SK-N-MC (cell line): ENCODE data around the gene TNIP1.

Experiments
- EZH2 ChIP-seq: fragments of 200-600 bp; sonication (generic); IDR thresholded peaks from one replicate; pipeline ENCODE4 v1.6.1; 2017; ENCODE audit warnings: antibody characterized with exemption
- POLR2AphosphoS5 ChIP-seq: IDR thresholded peaks from 2 replicates; pipeline ENCODE4 v1.6.1; 2012; ENCODE audit warnings: mild to moderate bottlenecking, low read depth, low read length, borderline replicate concordance

- TF ChIP-seq EZH2 (no peak), POLR2AphosphoS5 (no peak)
Measured at GRCh38 chr5:151121095-151121494, 40.3 kb upstream of the TNIP1 start.
